Left cardiac atrium (tissue), 4 donors: ENCODE data around the gene AKIRIN2. TPM values are rescaled to one million over a fixed set of nuclear protein-coding genes. Genes with fewer than 3 reads are reported as not detected.
"Not testable (repeated sequence)": the region's sequence is repeated elsewhere in the genome, so short reads cannot be mapped to it uniquely, and the experiment has no call there.

Experiments
- ATAC-seq, 2 donors: fragments of 200-7000 bp; cut with Tn5 transposase; one replicate each; pipeline ENCODE4 v1.9.1; 2020; ENCODE audit warnings: mild to moderate bottlenecking in 2 of 2, moderate library complexity in 2 of 2
- DNase-seq: peaks from one replicate; pipeline ENCODE4 v3.0.0-alpha.2; 2020
- intact Hi-C, 2 donors: fragments of 100-400 bp; cut with DNase I; formaldehyde crosslinking; loops; one replicate each; pipeline versions ENCODE4 v1.14.1 to v1.15.1; 2022 to 2023
- total RNA-seq, 2 donors: library from RNA; stranded (reverse); fragmentation: NEBNext Ultra II Directional; extraction: Animal tissue kit (Norgen Biotek cat#: 25700); gene quantifications; one replicate each; pipeline ENCODE4 v1.2.1, GENCODE V29; 2021
- donor health status: DM: no; HTN: yes; CAD: no.
- donor health status: DM: no; HTN: yes; CAD: no; lungs with severe emphysema.
- donor health status: DM: yes; HTN: yes; CAD: no.
- donor health status: Dilated cardiomyopathy.

The AKIRIN2 gene
- total RNA-seq, 2 donors from 2014 or later, result 34.0 to 38.1 TPM

DNA sequence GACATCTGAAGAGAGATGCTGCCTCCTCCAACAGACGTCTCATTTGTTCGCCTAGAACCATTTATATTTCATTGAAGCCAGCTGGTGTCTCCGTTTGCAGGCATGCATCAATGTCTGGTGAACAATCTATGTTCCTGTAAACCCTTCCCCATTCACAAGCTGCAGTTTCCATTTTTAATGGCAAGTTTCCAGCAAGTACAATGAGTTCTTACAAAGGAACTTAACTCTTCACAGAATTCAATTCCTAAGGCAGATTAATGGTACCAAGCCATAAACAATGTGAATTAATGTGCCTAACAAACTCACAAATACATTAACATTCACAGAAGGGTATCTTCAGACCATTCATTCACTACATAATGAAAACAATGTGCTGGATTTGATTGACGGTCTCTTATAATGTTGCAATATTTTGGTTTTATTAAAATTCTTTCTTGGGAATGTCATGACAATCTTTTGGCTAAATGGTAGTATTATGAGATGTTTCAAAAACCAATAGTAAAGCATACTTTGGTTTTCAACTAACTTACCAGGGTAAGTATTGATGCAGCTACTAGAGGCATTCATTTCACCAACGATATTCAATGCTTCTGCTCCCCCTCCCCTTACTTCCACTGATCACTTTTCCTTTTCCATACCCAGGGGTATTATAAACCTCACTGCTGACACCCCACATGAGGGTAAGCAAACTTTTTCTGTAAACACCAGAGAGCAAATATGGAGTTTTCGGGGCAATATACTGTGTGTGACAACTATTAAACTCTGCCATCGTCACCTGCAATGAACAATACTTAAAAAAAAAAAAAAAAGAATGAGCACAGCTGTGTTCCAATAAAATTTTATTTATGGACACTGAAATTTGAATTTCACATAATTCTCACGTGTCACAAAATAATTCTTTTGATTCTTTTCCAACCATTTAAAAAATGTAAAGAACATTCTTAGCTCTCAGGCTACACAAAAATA, 4.2 kb downstream of the AKIRIN2 start:
- intact Hi-C loops, result loop anchor here in 1 of 2 donors (10.0 kb wide), 1 partner anchor 113 kb away; the partner anchor contains the start of gene RARS2
- DNase-seq (no peak), ATAC-seq (no peak)

DNA sequence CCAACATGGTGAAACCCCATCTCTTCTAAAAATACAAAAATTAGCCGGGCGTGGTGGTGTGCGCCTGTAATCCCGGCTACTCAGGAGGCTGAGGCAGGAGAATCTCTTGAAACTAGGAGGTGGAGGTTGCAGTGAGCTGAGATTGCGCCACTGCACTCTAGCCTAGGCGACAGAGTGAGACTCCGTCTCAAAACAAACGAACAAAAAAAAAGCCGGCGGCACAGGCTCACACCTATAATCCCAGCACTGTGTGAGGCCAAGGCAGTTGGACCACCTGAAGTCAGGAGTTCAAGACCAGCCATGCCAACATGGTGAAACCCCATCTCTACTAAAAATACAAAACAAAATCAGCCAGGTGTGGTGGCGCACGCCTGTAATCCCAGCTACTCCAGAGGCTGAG, 5.2 kb downstream of the AKIRIN2 start:
- intact Hi-C loops, result loop anchor here in 1 of 2 donors (10.0 kb wide), 1 partner anchor 112 kb away; the partner anchor contains the start of gene RARS2
- ATAC-seq, result not testable (repeated sequence)

DNA sequence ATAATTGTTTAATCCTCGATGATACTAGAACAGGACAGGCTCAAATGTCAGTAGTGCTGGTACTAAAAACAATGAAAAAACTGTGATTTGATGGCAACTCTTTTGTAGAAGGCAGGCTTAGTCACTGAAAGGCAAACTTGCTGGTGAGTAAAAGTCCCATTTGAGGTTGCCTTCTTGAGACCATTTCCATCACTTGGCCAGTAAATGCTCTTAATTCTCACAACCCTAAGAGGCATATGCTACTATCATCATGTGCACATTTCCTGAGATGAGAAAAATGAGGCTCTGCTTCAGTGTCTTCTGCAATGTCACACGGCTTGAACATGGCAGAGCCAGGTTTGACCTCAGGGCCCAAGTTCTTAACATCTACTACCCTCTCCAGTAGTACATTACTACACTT, 9.9 kb downstream of the AKIRIN2 start:
- DNase-seq, result no peak
- ATAC-seq, result no peak
- intact Hi-C loops, result loop anchor here in 1 of 2 donors (10.0 kb wide), 1 partner anchor 107 kb away; the partner anchor contains the start of gene RARS2

More for the DNA sequence above, 5.2 kb downstream of the AKIRIN2 start:
- not testable (repeated sequence) for DNase-seq

DNA sequence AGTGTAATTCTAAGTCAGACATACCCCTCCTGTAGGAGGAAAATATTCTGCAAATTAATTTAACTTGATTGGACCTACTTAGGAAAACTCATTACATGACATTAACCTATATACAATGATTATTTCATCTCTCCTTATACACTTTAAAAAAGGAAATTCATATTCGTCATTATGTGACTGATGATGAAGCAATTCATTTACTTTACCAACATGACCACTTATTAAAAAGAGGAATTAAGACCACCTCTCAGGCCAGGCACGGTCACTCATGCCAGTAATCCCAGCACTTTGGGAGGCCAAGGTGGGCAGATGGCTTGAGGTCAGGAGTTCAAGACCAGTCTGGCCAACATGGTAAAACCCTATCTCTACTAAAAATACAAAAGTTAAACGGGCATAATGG, 11.6 kb downstream of the AKIRIN2 start:
- intact Hi-C loops, result loop anchor here in 1 of 2 donors (10.0 kb wide), 1 partner anchor 106 kb away; the partner anchor contains the start of gene RARS2
- DNase-seq (no peak), ATAC-seq (no peak)

DNA sequence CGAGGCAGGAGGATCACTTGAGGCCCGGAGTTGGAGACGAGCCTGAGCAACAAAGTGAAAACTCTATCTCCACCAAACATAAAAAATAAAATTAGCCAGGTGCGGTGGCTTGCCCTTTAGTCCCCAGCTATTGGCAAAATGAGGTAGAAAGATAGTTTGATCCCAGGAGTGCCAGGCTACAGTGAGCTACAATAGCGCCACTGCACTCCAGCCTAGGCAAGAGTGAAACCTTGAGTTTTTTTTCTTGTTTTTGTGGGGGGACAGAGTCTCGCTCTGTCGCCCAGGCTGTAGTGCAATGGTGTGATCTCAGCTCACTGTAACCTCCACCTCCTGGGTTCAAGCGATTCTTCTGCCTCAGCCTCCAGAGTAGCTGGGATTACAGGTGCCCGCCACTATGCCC, 14.1 kb downstream of the AKIRIN2 start:
- ATAC-seq, DNase-seq, intact Hi-C loops: not testable (repeated sequence)

DNA sequence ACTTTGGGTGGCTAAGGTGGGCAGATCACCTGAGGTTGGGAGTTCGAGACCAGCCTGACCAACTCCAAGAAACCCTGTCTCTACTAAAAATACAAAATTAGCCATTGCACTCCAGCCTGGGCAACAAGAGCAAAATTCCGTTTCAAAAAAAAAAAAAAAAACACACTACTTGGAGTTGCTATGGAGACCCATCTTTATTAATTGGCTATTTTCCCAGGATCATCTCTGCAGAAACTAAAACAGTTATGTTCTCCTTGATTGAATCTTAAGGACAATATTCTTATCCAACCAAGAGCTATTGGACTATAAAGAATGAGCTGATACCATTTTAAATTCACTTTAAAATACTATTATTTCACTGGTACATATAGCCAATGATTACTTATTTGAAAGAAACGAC, 14.7 kb downstream of the AKIRIN2 start:
- intact Hi-C loops, result no loop called here
- DNase-seq, result no peak
- ATAC-seq, result no peak

DNA sequence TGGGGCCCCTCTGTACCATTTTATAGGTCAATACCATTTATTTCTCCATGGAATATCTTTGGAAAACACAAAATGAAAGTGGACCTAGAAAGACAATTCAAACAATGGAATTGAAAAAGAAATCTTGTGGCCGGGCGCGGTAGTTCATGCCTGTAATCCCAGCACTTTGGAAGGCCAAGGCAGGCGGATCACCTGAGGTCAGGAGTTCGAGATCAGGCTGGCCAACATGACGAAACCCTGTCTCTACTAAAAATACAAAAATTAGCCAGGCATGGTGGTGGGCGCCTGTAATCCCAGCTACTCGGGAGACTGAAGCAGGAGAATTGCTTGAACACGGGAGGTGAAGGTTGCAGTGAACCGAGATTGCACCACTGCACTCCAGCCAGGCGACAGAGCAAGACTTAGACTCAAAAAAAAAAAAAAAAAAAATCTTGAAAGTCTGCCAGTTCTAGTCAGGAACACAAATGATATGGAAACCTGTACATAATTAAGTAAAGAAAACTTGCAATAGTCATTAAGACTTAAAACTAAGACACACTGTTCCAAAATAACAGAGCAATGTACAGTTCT, 15.3 kb downstream of the AKIRIN2 start:
- intact Hi-C loops, DNase-seq, ATAC-seq: not testable (repeated sequence)

DNA sequence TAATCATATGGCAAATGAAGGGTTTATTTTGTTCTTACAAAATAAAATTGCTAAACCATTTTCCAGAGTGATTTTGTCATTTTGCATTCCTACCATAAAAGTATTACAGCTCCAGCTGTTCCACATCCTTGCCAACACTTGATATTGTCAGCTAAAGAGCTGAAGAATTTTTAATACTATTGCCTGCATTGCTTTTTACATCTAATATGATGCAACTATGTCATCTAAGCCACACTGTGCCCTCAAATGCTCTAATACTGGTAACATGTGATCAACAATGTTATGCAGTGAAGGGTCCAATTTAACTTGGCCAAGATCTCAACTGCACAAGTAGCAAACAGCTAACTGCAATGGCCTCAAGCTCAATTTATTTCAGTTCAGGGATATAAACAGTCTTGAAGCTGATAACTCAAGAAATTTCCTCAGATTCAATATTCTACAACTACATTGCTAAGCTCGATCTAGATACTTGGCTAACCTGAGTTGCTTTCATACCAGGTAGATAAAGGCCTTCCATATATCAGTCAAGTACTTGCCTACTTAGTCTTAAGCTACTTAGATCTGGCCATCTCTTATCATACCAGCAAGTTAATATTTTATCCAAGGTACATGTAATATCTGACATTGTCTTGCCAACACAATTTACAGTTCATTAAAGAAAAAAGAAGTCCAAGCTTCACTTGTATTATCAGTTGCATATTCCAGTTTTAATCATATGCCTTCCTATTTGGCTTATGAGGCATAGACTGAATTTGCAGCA, 17.0 kb downstream of the AKIRIN2 start:
- ATAC-seq (peak in 1 of 2 donors; percentile 67), DNase-seq (no peak)
- intact Hi-C loops, result no loop called here

DNA sequence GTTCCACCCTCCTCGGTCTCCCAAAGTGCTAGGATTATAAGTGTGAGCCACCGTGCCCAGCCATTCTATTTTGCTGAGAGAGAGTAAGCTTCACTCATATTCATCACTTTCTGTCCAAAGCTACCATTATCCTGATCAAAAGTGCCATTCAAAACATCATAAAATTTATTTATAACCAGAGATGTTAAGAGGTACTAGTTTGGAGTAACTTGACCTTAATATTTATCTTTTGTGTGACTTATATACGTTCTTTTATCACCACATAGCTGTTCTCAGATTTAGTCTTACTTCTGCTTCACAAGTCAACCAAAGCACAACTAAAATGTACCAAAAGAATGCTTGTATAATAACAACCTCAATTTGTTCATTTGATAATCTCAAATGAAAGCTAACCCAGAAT, 18.1 kb downstream of the AKIRIN2 start:
- ATAC-seq, result no peak
- no peak for DNase-seq
- intact Hi-C loops, result no loop called here

DNA sequence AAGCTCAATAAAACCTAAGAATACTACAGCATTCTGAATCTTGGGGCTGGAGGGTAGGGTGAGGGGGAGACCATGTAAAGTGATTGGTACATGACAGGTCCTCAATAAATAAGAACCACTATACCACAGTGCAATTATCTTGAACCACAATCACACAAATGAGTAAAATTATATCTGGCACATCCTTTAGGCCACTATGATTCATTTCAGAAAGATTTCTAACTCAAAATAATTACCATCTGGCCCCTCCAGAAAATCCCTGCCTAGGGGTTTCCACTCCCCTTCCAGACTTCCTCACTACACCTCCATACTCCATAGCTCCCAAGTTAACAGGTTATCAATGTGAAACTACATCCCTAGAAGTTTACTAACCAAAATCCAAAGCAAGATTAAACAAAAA, 19.7 kb downstream of the AKIRIN2 start:
- intact Hi-C loops, result no loop called here
- ATAC-seq (no peak), DNase-seq (no peak)

DNA sequence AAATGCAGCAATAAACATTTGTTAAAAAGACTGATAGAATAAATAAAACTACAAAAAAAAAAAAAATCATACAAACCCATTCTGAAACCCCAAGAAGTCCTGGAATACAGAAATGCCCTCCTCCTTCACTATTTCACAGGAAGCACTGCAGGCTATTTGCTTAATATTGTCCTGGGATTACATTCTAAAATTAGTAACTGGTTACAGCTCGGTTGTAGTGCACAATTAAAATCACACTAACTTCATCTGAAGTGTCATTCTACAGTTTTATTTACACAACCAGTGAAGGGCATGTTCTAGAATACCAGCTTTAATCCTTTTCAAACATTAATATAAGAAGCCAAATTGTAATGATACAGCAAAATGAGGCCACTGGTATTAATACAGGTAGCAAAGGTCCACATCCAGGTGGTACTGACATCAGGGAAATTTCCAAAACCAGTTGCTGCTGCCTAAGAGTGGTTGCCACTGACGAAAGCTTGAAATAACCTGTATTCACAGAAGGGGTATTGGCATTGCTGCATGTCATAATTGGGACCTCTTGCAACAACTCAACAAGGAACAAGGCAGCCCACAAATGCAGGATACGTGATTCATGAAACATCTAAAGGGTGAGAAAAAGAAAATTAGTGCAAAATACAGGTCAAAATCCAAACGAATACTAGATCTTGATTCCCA, 26.9 kb downstream of the AKIRIN2 start:
- no peak for DNase-seq
- no peak for ATAC-seq
- intact Hi-C loops, result no loop called here

DNA sequence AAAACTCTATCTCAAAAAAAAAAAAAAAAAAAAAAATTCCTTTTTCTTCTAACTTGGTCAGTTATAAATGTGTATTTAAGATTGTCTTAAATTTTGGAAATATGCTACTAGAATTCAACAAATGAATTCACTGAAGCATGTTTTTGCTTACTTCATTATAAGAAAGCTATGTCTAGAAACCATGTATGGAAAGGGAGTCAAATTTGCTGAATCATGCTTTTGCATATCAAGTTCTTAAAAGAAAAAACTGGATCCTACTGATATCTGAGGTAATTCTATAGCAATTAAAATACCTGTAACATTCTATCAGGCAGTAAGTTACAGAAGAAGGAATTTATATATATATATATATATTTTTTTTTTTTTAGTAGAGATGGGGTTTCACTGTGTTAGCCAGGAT, 27.7 kb downstream of the AKIRIN2 start:
- intact Hi-C loops, result no loop called here
- no peak for ATAC-seq
- DNase-seq, result no peak

DNA sequence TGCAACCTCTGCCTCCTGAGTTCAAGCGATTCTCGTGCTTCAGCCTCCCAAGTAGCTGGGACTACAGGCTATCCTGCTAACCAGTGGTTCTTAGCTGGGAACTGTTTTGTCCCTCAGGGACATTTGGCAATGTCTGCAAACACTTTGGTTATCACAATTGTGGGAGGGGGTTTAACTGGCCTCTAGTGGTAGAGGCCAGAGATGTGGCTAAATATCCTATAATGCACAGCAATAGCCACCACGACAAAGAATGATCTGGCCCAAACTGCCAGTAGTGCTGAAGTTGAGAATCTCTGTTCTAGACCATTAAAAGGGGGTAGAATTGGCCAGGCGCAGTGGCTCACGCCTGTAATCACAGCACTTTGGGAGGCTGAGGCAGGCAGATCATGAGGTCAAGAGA, 28.8 kb downstream of the AKIRIN2 start:
- DNase-seq (no peak), ATAC-seq (no peak)
- intact Hi-C loops, result no loop called here

DNA sequence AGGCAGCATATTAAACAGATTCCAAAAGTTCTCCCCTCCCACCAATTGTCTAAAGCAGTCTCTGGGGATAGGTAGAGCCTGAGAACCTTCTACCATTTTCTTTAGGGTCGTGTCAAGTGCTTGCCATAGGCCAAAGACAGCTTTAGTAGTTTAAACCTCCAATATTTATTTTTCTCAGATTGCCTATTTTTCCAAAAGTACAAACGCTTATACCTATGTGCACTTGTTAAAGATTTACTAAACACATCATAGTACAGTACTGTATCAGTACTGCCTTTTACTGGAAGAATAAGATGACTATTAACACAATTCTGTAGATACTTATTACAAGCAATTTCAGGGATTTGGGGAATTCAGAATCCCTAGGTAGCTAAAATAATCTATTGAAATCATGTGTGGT, 29.4 kb downstream of the AKIRIN2 start:
- ATAC-seq, result no peak
- intact Hi-C loops, result no loop called here
- no peak for DNase-seq

DNA sequence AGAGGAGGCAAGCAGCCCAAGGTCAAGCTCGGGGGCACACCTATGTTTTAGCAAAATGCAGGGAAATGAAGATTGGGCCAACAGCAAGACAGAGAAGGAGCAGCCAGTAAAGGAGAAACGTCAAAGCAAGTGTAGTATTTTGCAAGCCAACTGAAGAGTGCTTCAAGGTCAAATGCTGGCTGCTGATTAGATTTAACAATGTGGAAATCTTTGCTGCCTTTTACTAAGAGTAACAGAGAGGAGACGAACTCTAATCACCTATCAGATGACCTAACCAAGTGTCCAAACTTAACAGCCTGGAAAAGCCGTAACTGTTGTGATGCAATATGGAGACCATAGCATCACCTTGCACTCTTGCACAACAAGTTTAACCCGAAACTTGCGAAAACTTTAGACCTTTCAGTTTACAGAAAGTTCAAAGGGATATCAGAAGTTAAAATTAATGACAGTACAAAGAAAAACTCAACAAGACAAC, 30.4 kb downstream of the AKIRIN2 start:
- DNase-seq (no peak), ATAC-seq (no peak)
- intact Hi-C loops, result no loop called here

DNA sequence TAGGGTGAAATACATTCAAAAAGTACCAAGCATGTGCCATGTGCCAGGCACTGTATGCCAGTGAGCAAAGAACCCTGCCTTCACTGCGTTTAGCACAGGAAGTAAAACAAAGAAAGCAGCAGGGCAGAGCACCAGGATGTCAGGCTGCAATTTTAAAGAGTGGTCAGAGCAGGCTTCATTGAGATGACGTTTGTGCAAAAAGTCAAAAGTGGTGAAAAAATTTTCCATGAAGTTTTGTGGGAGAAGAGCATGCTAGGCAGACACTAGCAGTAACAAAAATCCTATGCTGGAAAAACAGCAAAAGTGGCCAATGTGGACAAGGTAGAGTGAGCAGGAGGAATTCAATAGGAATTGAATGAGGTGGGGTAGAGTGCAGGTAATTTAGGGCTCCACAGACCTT, 31.3 kb downstream of the AKIRIN2 start:
- ATAC-seq, result no peak
- DNase-seq, result no peak
- intact Hi-C loops, result no loop called here

DNA sequence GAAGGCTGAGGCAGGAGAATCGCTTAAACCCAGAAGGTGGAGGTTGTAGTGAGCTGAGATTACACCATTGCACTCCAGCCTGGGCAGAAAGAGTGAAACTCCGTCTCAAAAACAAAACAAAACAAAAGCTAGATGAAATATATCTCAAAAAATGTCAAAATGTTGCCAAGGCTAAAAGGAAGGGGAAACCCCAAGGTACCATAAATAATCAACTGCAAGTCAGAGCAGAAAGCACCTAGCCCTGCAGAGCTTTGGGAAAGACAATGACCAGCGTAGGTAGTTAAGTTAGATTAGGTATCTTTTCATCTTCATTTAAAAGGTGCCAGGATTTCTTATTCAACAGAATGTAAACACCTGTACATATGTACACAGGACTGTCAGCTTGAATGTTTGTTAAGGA, 33.0 kb downstream of the AKIRIN2 start:
- DNase-seq, result no peak
- intact Hi-C loops, result no loop called here
- ATAC-seq, result no peak

DNA sequence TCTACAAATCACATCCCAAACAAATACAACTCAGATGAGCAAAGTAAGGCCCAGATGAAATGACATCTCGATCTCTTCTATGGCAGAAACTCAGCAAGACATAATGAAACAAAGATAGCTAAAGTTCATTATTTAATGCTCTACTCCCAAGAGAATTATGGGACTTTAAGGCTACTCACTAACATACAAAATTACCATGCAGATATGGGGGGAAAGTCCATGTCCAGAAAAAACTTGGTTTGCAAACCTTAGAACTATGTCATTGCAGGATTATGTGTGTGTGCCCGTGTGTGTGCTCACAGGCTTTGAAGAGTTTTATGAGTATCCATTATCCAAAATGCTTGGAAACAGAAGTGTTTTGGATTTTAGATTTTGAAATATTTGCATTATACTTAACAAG, 34.0 kb downstream of the AKIRIN2 start:
- no peak for DNase-seq

DNA sequence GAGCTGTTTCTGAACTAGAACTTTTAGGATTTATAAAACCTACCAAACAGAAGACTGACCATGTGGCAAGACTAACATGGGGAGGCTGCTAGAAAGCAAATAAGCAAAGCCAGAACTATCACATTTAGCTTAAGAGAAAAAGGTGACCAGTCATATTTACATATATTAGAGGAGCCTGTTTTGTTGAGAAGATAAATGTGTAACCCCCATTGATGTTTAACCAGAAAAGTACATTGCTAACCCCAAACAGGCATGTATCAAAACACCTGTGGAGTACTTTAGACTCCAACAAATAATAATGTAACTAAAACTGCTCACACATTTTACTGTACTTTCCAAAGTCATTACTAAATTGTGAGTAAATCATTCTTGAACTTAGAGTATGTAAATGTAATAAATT, 35.0 kb downstream of the AKIRIN2 start:
- DNase-seq, result no peak
- ATAC-seq, result no peak
- intact Hi-C loops, result no loop called here

More for the DNA sequence above, 34.0 kb downstream of the AKIRIN2 start:
- intact Hi-C loops, result no loop called here
- ATAC-seq, result no peak
